Measurements from ENCODE around the gene SLC35E3.
"Not testable (repeated sequence)": the region's sequence is repeated elsewhere in the genome, so short reads cannot be mapped to it uniquely, and the experiment has no call there.

SLC35E3 gene

GRCh38 chr12:68813242-68813593, 67.2 kb downstream of the SLC35E3 start:
- no peak for DNase-seq (ENCODE audit: low read depth in 2 of 2)

- DNase-seq (ENCODE audit: low read depth in 2 of 2), result no peak
Measured at GRCh38 chr12:68814490-68815231, 68.7 kb downstream of the SLC35E3 start.

- no peak for DNase-seq (ENCODE audit: low read depth in 2 of 2)
Measured at GRCh38 chr12:68815232-68815927, 69.4 kb downstream of the SLC35E3 start.

GRCh38 chr12:68815928-68816800, 70.2 kb downstream of the SLC35E3 start:
- DNase-seq (ENCODE audit: low read depth in 2 of 2), result no peak

GRCh38 chr12:68819481-68819880, 73.5 kb downstream of the SLC35E3 start:
- not testable (repeated sequence) for DNase-seq (ENCODE audit: low read depth in 2 of 2)

DNA sequence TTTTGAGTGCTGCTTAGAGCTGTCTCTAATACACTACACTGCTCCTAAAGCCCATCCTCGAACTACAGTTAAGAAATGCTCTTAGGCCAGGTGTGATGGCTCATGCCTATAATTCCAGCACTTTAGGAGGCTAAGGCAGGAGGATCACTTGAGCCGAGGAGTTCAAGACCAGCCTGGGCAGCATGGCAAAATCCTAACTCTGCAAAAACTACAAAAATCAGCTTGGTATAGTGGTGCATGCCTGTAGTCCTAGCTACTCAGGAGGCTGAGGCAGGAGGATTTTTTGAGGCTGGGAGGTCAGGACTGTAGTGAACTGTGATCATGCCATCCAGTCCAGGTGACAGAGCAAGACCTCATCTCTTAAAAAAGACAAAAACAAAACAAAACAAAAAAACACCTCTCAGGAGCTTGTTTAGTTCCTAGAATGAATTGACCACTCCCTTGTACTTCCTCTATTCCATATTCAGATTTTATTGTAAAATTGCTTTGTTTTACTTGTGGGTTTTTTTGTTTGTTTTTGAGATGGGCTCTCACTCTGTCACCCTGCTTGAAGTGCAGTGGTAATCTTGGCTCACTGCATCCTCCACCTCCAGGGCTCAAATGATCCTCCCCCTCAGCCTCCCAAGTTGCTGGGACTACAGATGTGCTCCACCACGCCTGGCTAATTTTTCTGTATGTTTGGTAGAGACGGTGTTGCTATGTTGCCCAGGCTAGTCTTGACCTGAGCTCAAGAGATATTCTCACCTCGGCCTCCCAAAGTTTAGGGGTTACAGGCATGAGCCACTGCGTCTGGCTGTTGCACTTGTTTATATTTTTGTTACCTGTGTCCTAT, 75.6 kb downstream of the SLC35E3 start:
- no peak for DNase-seq (ENCODE audit: low read depth in 2 of 2)

- DNase-seq (ENCODE audit: low read depth in 2 of 2), result no peak
Measured at GRCh38 chr12:68823696-68824095, 77.7 kb downstream of the SLC35E3 start.

- DNase-seq (ENCODE audit: low read depth in 2 of 2), result no peak
Measured at GRCh38 chr12:68824131-68824530, 78.2 kb downstream of the SLC35E3 start.

DNA sequence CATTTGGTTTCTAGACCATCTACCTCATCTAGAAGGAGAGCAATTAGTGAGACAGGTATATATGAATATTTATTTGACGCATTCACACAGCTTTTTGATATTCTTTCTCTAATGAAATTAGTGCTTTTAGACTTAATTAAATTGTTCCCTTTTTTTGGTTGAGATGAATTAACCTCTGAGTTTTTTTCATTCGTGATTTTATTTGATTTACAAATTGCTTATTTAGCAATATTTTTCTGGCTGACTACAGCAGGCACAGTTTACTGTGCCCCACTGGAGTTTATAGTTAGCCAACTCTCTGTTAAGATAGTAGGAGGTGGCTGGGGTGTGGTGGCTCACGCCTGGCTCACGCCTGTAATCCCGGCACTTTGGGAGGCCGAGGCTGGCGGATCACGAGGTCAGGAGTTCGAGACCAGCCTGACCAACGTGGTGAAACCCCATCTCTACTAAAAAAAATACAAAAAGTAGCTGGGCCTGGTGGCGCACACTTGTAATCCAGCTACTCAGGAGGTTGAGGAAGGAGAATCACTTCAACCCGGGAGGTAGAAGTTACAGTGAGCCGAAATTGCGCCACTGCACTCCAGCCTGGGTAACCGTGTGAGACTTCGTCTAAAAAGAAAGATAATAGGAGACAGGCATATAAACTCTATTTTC, 78.7 kb downstream of the SLC35E3 start:
- no peak for DNase-seq (ENCODE audit: low read depth in 2 of 2)

DNA sequence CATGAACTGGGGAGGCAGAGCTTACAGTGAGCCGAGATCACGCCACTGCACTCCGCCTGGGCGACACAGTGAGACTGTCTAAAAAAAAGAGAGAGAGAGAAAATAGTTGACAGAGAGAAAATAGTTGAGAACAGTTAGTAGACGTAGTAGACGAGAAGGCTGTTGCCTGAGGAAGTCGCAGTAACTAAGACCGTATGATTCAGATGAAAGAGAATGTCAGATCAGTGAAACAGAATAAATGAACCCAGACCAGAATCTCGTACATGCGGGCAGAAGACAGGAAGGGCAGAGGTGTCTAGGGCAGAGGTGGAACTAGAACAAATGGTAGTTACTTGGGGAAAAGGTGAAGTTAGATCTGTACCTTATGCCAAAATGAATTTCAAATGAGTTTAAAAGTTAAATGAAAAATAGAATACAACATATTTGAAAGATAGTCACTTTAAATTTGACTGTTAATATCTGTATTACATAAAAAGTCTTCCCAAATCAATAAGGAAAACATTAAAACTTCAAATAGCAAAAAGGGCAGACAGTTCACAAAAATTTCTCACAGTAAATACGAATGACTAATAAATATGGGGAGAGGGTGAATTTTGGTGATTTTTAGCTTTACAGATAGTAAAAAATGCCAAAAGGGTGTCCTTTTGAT, 79.7 kb downstream of the SLC35E3 start:
- DNase-seq (ENCODE audit: low read depth in 2 of 2), result no peak

- DNase-seq (ENCODE audit: low read depth in 2 of 2), result no peak
Measured at GRCh38 chr12:68827895-68828671, 82.1 kb downstream of the SLC35E3 start.

GRCh38 chr12:68828672-68829068, 82.7 kb downstream of the SLC35E3 start:
- DNase-seq (ENCODE audit: low read depth in 2 of 2), result no peak

Data from stimulated activated CD4-positive, alpha-beta T cell treated with anti-CD3 and anti-CD28 coated beads, Interleukin-15, amount 100 ng/mL, for 48 hours (primary cell).